Measurements from ENCODE around the gene SEC14L1.

Gene SEC14L1

DNA sequence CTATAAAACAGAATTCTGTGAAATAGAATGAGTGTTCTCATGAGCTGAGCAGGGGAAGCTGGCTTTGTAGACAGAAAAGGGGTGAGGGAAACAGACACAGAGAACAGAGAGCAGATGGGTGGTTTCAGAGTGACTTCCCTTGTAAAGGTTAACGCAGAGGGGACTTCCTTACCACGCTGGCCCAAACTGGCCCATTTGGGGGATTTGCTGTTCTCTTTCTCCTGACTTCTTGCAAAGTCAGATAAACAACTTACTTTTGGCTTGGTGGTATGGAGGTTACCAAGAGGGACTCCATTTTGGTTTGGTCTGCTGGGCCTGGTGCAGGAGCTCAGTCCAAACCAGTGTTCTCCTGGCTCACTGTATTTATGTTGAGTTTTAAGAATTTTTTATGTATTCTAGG lies 48.4 kb downstream of the SEC14L1 start:
- no peak for DNase-seq (ENCODE audit: extremely low read depth, low read depth)
- no peak overlapping the region for H3K4me3 ChIP-seq (replicated peaks; ENCODE audit: low read depth, low read length)
- TF ChIP-seq CTCF (IDR thresholded peaks at IDR 0.05; ENCODE audit: low read depth, low read length, missing control alignments): no peak

DNA sequence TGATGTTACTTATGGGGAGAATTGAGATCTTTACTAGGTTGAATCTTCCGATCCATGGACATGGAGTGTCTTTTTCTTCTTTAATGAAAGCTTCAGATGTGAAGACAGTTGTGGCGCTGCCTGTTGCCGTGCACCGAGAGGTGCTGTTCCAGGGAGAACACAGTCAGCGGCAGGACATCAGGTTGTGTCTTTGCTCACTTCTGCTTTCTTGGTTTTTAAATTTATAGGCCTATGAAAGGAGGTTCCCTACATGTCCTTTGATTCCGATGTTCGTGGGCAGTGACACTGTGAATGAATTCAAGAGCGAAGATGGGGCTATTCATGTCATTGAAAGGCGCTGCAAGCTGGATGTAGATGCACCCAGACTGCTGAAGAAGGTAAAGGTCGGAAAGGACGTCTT lies 49.8 kb downstream of the SEC14L1 start:
- no peak for DNase-seq (ENCODE audit: extremely low read depth, low read depth)
- H3K4me3 ChIP-seq (replicated peaks; ENCODE audit: low read depth, low read length): no peak overlapping the region
- TF ChIP-seq CTCF (IDR thresholded peaks at IDR 0.05; ENCODE audit: low read depth, low read length, missing control alignments): no peak

GRCh38 chr17:77191244-77191643 lies 50.5 kb downstream of the SEC14L1 start:
- H3K4me3 ChIP-seq (replicated peaks; ENCODE audit: low read depth, low read length): no peak overlapping the region
- no peak for DNase-seq (ENCODE audit: extremely low read depth, low read depth)
- no peak for TF ChIP-seq CTCF (IDR thresholded peaks at IDR 0.05; ENCODE audit: low read depth, low read length, missing control alignments)

DNA sequence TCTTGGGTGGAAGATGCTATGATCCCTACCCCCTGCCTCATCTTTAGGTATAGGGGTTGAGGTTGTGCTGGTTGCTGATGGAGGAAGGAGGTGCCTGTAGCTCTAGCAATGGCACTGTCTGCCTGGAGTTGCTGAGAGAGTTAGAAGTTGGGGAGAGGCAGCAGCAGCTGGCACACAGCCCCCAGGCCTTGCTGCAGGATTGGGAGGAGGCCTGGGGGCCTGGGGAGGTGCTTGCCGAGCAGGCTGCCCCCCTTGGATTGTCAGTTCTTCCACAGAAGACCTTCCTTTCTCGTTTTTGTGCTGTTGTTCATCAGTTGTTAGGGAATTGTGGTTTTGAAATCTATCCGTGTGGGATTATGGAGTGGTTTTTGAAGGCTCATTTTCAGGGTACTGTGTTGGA lies 52.9 kb downstream of the SEC14L1 start:
- no peak for DNase-seq (ENCODE audit: extremely low read depth, low read depth)
- TF ChIP-seq CTCF (IDR thresholded peaks at IDR 0.05; ENCODE audit: low read depth, low read length, missing control alignments): no peak
- H3K4me3 ChIP-seq (replicated peaks; ENCODE audit: low read depth, low read length): no peak overlapping the region

- no peak overlapping the region for H3K4me3 ChIP-seq (replicated peaks; ENCODE audit: low read depth, low read length)
- no peak for DNase-seq (ENCODE audit: extremely low read depth, low read depth)
- TF ChIP-seq CTCF (IDR thresholded peaks at IDR 0.05; ENCODE audit: low read depth, low read length, missing control alignments): no peak
Measured at GRCh38 chr17:77194179-77194578, 53.4 kb downstream of the SEC14L1 start.

DNA sequence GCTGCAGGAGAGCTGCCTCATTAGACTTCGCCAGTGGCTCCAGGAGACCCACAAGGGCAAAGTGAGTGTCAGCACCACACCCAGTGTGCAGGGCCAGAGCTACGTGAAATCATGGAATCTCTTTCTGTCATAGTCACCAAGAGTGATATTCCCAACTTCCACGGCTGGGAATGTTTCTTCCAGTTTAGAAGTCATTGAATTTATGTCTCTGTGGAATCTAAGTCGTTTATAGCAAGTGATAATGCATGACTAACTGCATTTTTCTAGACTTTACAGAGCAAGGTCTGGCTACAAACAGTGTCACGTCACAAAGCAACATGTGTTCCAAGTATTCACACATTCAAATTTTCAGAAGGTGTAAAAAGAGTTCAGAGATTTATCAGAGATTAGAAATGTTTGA lies 55.5 kb downstream of the SEC14L1 start:
- H3K4me3 ChIP-seq (replicated peaks; ENCODE audit: low read depth, low read length): no peak overlapping the region
- no peak for DNase-seq (ENCODE audit: extremely low read depth, low read depth)
- TF ChIP-seq CTCF (IDR thresholded peaks at IDR 0.05; ENCODE audit: low read depth, low read length, missing control alignments): no peak

DNA sequence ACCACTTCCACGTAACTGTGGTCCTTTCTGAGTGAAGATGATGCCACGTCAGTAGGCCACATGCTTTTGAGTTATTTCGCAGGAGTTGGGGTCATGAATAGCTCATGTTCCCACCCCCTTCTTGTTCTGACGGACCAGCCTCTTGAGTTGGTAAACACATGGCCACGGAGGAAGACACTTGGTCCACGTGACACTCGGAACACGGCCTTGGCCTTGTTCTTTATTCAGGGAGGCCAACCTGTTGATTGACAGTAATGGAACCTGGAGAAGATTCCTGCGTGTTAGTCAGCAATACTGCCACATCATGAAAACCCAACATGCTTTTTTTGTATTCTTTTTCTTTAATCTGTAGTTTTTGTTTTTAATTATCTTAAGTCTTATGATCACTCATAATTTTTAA lies 56.3 kb downstream of the SEC14L1 start:
- no peak for TF ChIP-seq CTCF (IDR thresholded peaks at IDR 0.05; ENCODE audit: low read depth, low read length, missing control alignments)
- no peak for DNase-seq (ENCODE audit: extremely low read depth, low read depth)

More for the DNA sequence above, 56.3 kb downstream of the SEC14L1 start:
- no peak overlapping the region for H3K4me3 ChIP-seq (replicated peaks; ENCODE audit: low read depth, low read length)

All from HFF-Myc (cell line).